HG02884 (cell line): Measurements from ENCODE around the gene TMEM191C.
"Not testable (repeated sequence)": the region's sequence is repeated elsewhere in the genome, so short reads cannot be mapped to it uniquely, and the experiment has no call there.

Experiments
- ATAC-seq: cut with Tn5 transposase; IDR thresholded peaks from one replicate; pipeline ENCODE4 v1.9.1; 2021; ENCODE audit warnings: mild to moderate bottlenecking, moderate library complexity; ENCODE audit not compliant: unreplicated experiment

The TMEM191C gene

GRCh38 chr22:21469097-21469994 lies 2.2 kb downstream of the TMEM191C start:
- not testable (repeated sequence) for ATAC-seq

GRCh38 chr22:21472984-21473383 lies 5.8 kb downstream of the TMEM191C start:
- ATAC-seq, result not testable (repeated sequence)

- not testable (repeated sequence) for ATAC-seq
Measured at GRCh38 chr22:21473664-21474063, 6.5 kb downstream of the TMEM191C start.

GRCh38 chr22:21484039-21484438 lies 16.9 kb downstream of the TMEM191C start:
- not testable (repeated sequence) for ATAC-seq

- not testable (repeated sequence) for ATAC-seq
Measured at GRCh38 chr22:21487723-21488122, 20.5 kb downstream of the TMEM191C start.

- ATAC-seq, result not testable (repeated sequence)
Measured at GRCh38 chr22:21489149-21489680, 22.0 kb downstream of the TMEM191C start.

- ATAC-seq, result not testable (repeated sequence)
Measured at GRCh38 chr22:21490556-21490955, 23.4 kb downstream of the TMEM191C start.

GRCh38 chr22:21492271-21492670 lies 25.1 kb downstream of the TMEM191C start:
- ATAC-seq, result not testable (repeated sequence)

GRCh38 chr22:21493789-21494782 lies 26.9 kb downstream of the TMEM191C start:
- ATAC-seq, result not testable (repeated sequence)

GRCh38 chr22:21497984-21498383 lies 30.8 kb downstream of the TMEM191C start:
- not testable (repeated sequence) for ATAC-seq

- not testable (repeated sequence) for ATAC-seq
Measured at GRCh38 chr22:21498489-21498888, 31.3 kb downstream of the TMEM191C start.

- ATAC-seq, result not testable (repeated sequence)
Measured at GRCh38 chr22:21499623-21500506, 32.7 kb downstream of the TMEM191C start.

GRCh38 chr22:21510397-21510796 lies 43.2 kb downstream of the TMEM191C start:
- not testable (repeated sequence) for ATAC-seq

GRCh38 chr22:21512022-21512421 lies 44.8 kb downstream of the TMEM191C start:
- ATAC-seq, result not testable (repeated sequence)

GRCh38 chr22:21514117-21514516 lies 46.9 kb downstream of the TMEM191C start:
- ATAC-seq, result not testable (repeated sequence)

GRCh38 chr22:21515234-21515633 lies 48.0 kb downstream of the TMEM191C start:
- not testable (repeated sequence) for ATAC-seq

GRCh38 chr22:21516522-21516921 lies 49.3 kb downstream of the TMEM191C start:
- ATAC-seq, result not testable (repeated sequence)

GRCh38 chr22:21516970-21517764 lies 50.0 kb downstream of the TMEM191C start:
- ATAC-seq, result peak; percentile 54
